HG03432 (cell line): ENCODE results near the gene TEX48.
A peak's percentile ranks its signal among the peaks of the same experiment; 100 is the strongest.

Source experiments
- ATAC-seq: cut with Tn5 transposase; IDR thresholded peaks from one replicate; pipeline ENCODE4 v1.9.1; 2021; ENCODE audit warnings: mild to moderate bottlenecking, moderate library complexity; ENCODE audit not compliant: unreplicated experiment

Gene TEX48

DNA sequence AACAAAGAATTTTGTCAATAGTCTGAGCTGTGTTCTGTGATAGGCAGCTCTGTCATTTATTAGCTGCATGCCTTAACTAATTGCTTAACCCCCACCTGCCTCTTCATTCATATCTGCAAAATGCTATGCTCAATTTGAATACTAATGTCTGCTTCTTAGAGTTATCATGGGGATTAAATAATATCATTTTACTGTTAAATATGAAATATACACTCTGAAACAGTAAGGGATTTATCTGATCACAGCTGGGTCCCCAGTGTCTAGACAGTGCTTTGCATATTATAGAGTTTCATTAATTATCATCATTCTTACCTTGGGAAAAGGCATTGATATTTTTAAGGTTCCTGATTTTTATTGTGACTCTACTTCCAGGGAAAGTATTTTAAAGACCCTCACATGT lies 12.0 kb downstream of the TEX48 start:
- ATAC-seq, result no peak

DNA sequence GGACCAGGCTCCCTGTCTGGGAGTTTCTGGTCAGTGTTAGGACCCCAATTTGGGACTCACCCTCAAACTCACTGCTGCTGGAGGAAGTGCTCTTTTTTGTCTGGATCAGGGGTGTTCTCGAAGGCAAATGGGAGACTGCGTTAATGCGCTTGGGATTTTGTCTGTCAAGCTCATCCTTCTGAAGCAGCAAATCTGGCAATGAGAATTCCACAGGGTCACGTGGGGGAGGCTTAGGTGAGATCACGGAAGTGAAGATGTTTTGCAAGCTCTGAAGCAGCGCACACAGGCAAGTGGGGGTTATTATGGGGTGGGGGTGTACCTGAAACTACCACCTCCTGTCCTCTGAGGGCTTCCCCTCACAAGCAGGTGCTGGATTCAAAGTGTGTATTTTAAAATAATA lies 13.8 kb downstream of the TEX48 start:
- no peak for ATAC-seq

- ATAC-seq, result no peak
Observed at GRCh38 chr9:114666851-114667250, 15.1 kb downstream of the TEX48 start.

- no peak for ATAC-seq
Observed at GRCh38 chr9:114666401-114666800, 15.6 kb downstream of the TEX48 start.

GRCh38 chr9:114664181-114664580 lies 17.8 kb downstream of the TEX48 start:
- no peak for ATAC-seq

GRCh38 chr9:114662081-114662989 lies 19.7 kb downstream of the TEX48 start:
- peak; percentile 83 for ATAC-seq

- no peak for ATAC-seq
Observed at GRCh38 chr9:114657705-114658104, 24.3 kb downstream of the TEX48 start, which contains the start of gene TEX53. TEX53 (minus strand) TSS chr9:114657805; CDS start chr9:114657774, 31 bp downstream.

DNA sequence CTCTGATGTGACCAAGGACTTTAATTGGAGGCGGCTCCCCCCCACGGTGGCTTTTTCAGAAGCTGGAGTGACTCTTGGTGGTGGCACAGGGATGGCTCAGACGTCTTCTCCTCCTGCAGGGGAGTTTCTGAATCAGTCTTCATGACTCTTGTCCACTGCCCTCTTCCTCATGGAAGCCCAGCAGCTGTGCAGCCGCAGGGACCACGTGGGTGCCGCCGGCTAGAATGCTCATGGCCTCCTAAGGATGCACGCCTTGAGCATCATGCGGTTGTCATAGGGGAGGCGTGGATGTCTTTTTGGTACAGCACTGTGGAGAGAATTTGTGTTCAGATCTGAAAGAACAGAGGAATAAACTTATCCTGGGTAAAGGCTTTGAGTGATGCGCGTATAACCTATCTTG lies 25.7 kb downstream of the TEX48 start:
- no peak for ATAC-seq

DNA sequence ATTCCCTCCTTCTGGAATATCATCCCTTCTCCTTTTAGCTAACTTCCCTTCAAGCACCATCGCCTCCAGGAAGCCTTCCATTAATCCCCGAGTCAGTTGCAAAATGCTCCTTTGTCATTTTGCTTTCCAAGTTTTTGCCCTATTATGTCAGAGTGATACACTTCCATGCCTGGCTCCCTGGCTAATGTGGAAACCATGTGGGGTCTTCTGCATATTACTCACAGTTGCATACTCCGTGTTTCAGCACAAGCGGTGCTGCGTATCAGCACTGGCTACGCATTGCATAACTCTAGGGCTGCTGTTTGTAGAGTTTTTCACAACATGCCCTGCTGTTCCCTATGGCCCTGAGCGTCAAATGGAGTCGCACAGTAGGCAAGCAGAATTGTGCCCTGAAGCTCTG lies 26.3 kb downstream of the TEX48 start:
- no peak for ATAC-seq

DNA sequence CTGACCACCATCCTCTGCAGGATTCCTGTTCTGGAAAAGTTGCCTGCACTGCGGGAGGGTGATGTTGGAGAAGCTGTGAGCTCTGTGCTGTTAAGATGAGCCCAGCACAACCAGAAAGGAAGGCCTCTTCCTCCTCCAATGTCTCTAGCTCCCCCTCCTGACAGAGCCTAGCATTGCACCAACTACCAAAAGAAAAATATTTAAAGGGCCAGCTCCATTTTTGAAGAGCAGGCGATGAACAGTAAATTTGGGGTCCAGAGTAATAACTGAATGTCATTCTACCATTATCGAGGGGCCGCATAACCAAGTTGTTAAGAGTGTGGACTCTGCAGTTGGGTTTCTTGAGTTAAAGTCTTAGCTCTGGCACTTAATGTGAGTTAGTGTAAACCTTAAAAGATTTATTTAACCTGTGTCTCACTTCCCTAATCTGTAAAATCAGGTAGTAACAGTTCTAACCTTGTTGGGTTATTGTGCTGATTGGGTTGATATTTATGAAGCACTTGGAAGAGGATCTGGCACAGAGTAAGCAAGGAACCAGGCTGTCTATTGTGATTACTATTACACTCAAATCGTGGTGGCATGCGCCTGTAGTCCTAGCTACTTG lies 28.3 kb downstream of the TEX48 start:
- ATAC-seq, result peak; percentile 84

DNA sequence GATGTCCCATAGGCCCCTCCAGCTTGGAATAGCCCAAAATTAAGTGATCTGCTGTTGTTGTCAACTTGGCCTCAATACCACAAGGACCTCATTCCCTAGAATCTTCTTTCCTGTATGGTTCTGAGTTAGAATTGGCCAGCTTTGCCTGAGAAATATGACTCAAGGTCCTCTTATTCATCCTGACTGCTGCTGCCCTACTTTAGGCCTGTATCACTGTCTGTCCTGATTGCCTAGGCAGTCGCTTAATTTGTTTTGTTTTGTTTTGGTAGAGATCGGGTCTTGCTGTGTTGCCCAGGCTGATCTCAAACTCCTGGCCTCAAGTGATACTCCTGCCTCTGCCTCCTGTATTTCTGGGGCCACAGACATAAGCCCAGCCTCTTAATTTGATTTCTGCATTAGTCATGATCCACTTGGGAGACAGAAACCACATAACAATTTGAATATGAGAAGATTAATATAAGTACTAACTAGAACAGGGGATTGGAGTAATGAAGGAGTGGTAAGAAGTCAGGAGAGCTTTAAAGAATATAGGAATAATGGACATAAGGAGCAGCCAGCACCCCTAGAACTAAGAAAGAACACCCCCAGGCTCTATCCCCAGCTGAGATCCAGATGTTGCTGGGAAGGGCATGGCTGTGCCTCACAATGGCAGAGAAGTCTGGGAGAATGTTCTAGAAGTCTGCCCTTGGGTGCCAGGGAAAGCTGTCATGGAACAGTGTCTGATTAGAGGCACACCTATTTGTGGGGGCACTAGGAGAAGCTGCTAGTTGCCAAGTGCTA lies 29.0 kb downstream of the TEX48 start:
- peak; percentile 25 for ATAC-seq

DNA sequence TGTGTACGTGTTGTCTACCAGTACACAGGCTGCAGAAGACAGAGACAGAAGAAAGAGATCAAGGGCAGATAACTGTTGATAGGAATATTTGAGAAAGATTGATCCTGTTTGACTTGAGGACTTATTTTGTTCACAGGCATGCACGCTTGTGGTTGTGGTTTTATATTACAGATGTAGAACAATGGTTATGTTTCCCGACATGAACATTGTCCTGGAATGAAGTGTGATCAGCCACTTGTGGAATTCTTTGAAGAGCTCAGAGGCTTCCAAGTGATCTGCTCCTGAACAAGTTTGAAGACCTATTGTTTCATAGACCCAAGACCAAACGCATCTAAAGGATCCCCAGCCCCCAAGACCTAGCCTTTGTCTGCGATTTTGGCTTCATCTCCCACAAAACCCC lies 38.1 kb downstream of the TEX48 start:
- no peak for ATAC-seq

GRCh38 chr9:114643001-114643400 lies 39.0 kb downstream of the TEX48 start:
- ATAC-seq, result no peak

GRCh38 chr9:114641967-114642366 lies 40.0 kb downstream of the TEX48 start:
- ATAC-seq, result no peak

GRCh38 chr9:114638404-114638803 lies 43.6 kb downstream of the TEX48 start:
- no peak for ATAC-seq

DNA sequence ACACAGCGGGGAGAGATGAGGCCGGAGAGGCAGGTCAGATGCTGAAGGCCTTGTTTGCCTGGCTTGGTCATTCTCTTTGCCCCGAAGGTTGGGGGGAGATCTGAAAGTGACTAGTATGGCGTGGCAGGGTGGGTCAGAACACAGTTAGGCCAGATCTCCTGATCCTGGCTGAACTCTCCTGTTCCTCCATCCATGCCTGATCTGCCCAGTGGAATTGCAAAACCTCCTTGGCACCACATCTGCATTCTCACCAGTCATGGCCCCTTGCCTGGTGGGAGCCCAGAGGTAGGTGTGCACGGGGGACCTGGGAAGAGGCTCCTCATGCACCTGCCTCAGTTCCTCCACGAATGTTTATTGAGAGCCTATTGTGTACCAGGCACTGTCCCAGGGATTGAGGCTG lies 47.6 kb downstream of the TEX48 start:
- ATAC-seq, result no peak

DNA sequence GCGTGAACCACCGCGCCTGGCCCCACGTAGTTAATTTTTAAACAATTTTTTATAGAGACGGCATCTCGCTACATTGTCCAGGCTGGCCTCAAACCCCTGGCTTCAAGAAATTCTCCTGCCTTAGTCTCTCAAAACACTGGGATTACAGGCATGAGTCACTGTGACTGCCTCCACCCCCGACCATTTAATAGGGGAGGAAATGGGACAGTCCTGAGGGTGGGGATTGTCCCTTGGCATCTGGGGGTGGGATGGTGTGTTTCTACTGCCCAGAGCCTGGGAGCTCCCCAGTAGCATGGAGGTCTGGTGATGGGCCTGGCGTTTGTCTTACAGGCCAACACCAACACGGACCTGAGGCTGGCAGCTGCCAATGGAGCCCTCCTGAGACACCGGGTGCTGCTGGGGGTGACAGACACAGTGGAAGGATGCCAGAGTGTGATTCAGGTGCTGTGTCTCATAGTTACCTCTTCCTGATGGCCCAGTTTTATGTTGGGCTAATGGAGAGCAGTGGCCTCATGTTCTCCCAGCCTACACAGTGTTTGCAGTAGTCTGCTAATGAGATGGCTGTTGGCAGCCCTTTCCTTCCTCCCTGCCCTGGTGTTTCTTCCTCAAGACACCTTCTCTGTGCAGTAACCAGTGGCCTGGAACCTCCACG lies 48.4 kb downstream of the TEX48 start:
- ATAC-seq, result no peak

GRCh38 chr9:114631166-114631565 lies 50.8 kb downstream of the TEX48 start:
- ATAC-seq, result no peak

DNA sequence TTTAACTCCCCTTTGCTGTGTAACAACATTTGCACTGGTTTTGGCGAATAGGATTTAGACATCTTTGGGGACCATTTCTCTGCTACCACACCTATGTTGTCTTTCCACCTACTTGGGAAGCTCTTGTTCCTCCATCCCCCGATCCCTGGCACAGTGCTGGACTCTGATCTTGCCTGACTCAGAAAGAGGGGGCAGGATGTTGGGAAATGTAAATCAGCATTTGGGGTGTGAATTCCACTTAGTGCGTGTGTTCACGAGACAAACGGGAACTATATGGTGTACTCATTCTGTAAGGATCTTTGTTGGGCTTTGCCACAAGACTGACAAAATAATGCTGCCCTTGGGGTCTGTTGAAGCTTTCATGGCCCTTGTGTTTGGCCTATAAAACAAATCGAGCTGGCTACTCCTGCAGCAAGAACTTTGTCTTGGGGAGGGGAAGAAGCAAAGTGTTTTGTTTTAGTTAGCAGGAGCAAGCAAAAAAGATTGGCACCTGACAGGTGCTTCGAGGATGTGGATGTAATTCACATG lies 52.4 kb downstream of the TEX48 start:
- no peak for ATAC-seq

GRCh38 chr9:114627553-114627952 lies 54.4 kb downstream of the TEX48 start:
- no peak for ATAC-seq
